ENCODE data around the gene EEF2. TPM values are rescaled to one million over a fixed set of nuclear protein-coding genes. Genes with fewer than 3 reads are reported as not detected.

The EEF2 gene
- total RNA-seq, 2 experiments from 2014 or later = 1,633 to 3,507 TPM

DNA sequence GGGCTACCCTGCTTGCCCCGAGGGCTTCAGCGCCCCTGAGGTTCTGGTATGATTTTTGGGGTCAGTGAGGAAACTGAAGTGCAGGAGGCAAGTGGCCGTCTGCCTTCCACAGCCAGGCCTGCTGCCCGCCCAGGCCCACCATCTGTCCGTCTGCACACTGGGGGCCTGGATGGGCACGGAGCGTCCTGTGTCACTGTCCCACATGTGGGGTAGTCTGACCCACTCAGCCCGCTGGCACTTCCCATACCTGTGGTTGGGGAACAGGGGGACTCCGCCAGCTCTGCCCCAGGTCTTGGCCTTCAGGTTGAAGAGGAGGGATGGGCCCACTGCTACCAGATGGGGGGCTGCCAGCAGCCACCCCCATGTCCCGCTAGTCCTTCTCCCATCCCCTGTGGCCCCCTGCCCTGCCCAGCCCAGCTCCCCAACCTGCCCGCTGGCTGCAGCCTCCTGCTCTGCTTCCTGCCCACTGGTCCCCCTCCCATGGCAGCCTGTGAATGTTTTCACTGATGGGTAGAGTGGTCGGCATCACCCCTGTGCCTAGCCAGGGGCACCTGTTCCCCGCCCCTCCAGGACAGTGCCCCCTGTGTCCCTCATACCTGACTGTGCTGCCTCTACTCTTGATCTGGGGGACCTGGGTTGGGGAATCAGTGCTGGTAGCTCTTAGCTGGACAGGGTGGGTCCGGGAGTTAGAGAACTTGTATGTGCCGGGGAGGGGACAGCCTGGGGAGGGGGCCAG is 31.8 kb upstream of the EEF2 start:
- no peak for DNase-seq (ENCODE audit: low spot score)
- no TSS peak for BruUV-seq (replicated peaks)
- TF ChIP-seq EZH2phosphoT487 (IDR thresholded peaks at IDR 0.05; ENCODE audit: borderline replicate concordance, low read depth, low read length) = no peak
- TF ChIP-seq, protein P1, sequence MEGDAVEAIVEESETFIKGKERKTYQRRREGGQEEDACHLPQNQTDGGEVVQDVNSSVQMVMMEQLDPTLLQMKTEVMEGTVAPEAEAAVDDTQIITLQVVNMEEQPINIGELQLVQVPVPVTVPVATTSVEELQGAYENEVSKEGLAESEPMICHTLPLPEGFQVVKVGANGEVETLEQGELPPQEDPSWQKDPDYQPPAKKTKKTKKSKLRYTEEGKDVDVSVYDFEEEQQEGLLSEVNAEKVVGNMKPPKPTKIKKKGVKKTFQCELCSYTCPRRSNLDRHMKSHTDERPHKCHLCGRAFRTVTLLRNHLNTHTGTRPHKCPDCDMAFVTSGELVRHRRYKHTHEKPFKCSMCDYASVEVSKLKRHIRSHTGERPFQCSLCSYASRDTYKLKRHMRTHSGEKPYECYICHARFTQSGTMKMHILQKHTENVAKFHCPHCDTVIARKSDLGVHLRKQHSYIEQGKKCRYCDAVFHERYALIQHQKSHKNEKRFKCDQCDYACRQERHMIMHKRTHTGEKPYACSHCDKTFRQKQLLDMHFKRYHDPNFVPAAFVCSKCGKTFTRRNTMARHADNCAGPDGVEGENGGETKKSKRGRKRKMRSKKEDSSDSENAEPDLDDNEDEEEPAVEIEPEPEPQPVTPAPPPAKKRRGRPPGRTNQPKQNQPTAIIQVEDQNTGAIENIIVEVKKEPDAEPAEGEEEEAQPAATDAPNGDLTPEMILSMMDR (conservative IDR thresholded peaks at IDR 0.05; ENCODE audit: low read length) = no peak
- Histone ChIP-seq H3K4me2 (ENCODE audit: low read length) (no peak overlapping the region), H3K4me3 (ENCODE audit: low read depth, low read length, poor library complexity, severe bottlenecking) (no peak overlapping the region), H3K4me1 (ENCODE audit: insufficient read depth, low read length, poor library complexity, severe bottlenecking) (peaks cover 6% of the 10 kb centered on the region), H3K79me2 (ENCODE audit: insufficient read depth, low read depth, low read length) (peaks cover 5% of the 10 kb centered on the region; the same call in 1 of the 2 replicates), H4K20me1 (ENCODE audit: insufficient read depth, low read length) (no peaks in the 10 kb centered on the region), H3K36me3 (ENCODE audit: insufficient read depth, low read length) (peaks cover 58% of the 10 kb centered on the region), H2AFZ (ENCODE audit: low read length) (no peak overlapping the region), H3K27ac (ENCODE audit: low read depth, low read length, poor library complexity, severe bottlenecking) (no peak overlapping the region), H3K9me3 (ENCODE audit: low read length) (no peaks in the 10 kb centered on the region), H3K9me2 (ENCODE audit: insufficient read depth, low read length) (no peaks in the 10 kb centered on the region)
- ChIA-PET POLR2A (no interaction called here), CTCF (ENCODE audit: unreplicated experiment) (no interaction called here)
- intact Hi-C loops (cut with micrococcal nuclease; ENCODE audit: unreplicated experiment) = no loop called here

DNA sequence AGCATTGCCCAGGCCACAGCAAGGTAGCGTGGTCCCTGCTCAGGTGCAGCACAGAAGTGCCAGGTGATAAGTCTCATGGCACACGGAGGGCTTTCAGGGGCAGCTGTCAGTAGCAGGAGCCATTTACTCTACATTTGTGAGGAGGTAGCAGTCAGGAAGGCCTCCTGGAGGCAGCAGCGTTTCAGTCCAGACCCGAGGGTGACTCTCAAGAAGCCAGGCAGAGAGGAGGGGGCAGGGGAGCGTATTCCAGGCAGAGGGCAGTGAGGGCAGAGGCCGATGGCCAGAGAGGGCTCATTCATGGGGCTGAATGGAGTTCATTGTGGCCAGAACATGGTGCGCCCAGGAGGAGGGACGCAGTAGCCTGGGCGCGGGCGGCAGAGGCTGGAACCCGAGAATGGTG is 31.2 kb upstream of the EEF2 start:
- Histone ChIP-seq H3K36me3 (ENCODE audit: insufficient read depth, low read length) (peaks cover 57% of the 10 kb centered on the region), H3K9me3 (ENCODE audit: low read length) (no peaks in the 10 kb centered on the region), H3K27ac (ENCODE audit: low read depth, low read length, poor library complexity, severe bottlenecking) (no peak overlapping the region), H3K79me2 (ENCODE audit: insufficient read depth, low read depth, low read length) (peaks cover 3% of the 10 kb centered on the region; the same call in 1 of the 2 replicates), H4K20me1 (ENCODE audit: insufficient read depth, low read length) (no peaks in the 10 kb centered on the region), H3K9me2 (ENCODE audit: insufficient read depth, low read length) (no peaks in the 10 kb centered on the region), H3K4me2 (ENCODE audit: low read length) (no peak overlapping the region), H3K4me3 (ENCODE audit: low read depth, low read length, poor library complexity, severe bottlenecking) (no peak overlapping the region), H3K4me1 (ENCODE audit: insufficient read depth, low read length, poor library complexity, severe bottlenecking) (no peaks in the 10 kb centered on the region), H2AFZ (ENCODE audit: low read length) (no peak overlapping the region)
- CTCF ChIA-PET (ENCODE audit: unreplicated experiment) = no interaction called here
- intact Hi-C loops (cut with micrococcal nuclease; ENCODE audit: unreplicated experiment) = no loop called here
- BruUV-seq (replicated peaks) = no TSS peak
- no peak for DNase-seq (ENCODE audit: low spot score)
- POLR2A ChIA-PET = no interaction called here
- TF ChIP-seq EZH2phosphoT487 (IDR thresholded peaks at IDR 0.05; ENCODE audit: borderline replicate concordance, low read depth, low read length) = no peak

DNA sequence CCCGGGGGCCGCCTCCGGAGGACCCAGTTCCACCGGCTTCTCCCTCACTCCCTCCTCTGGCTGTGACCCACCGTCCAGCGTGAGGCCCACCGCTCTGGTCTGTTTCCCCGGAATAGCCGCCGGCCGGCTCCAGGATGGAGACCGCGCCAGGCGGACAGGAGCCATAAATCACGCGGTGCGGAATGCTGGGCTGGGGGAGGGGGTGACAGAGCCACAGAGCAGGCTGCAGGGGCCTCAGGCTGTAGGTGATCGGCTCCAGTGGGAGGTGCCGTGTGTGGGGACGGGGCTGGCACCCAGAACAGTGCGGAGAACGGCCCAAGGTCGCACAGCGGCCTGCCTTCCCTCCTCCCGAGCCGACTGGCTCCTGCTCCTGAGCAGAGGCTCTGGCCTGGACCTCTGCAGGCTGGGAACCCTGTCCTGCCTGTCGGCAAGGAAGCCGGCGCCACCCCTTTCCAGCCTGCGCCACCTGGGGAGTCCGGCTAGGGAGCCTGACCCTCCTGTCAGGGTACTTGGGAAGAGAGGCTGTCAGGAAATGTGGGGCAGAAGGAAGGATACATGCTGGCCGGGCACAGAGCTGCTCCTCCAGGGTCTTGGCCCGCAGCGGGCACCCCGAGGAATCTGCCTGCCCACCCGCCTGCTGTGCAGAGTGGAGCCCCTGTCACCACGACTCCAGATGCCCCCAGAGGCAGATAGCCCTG is 30.6 kb upstream of the EEF2 start:
- Histone ChIP-seq H3K9me2 (ENCODE audit: insufficient read depth, low read length) (no peaks in the 10 kb centered on the region), H3K9me3 (ENCODE audit: low read length) (no peaks in the 10 kb centered on the region), H3K27ac (ENCODE audit: low read depth, low read length, poor library complexity, severe bottlenecking) (no peak overlapping the region), H3K4me2 (ENCODE audit: low read length) (no peak overlapping the region), H3K79me2 (ENCODE audit: insufficient read depth, low read depth, low read length) (no peaks in the 10 kb centered on the region), H3K4me1 (ENCODE audit: insufficient read depth, low read length, poor library complexity, severe bottlenecking) (no peaks in the 10 kb centered on the region), H3K36me3 (ENCODE audit: insufficient read depth, low read length) (peaks cover 58% of the 10 kb centered on the region), H2AFZ (ENCODE audit: low read length) (no peak overlapping the region), H4K20me1 (ENCODE audit: insufficient read depth, low read length) (no peaks in the 10 kb centered on the region; the same call in 1 of the 2 replicates), H3K4me3 (ENCODE audit: low read depth, low read length, poor library complexity, severe bottlenecking) (no peak overlapping the region)
- BruUV-seq (replicated peaks) = no TSS peak
- DNase-seq (ENCODE audit: low spot score) = no peak
- no peak for TF ChIP-seq EZH2phosphoT487 (IDR thresholded peaks at IDR 0.05; ENCODE audit: borderline replicate concordance, low read depth, low read length)
- TF ChIP-seq, protein P1 (conservative IDR thresholded peaks at IDR 0.05; ENCODE audit: low read length) = no peak
- ChIA-PET CTCF (ENCODE audit: unreplicated experiment) (no interaction called here), POLR2A (no interaction called here)
- intact Hi-C loops (cut with micrococcal nuclease; ENCODE audit: unreplicated experiment) = no loop called here
